Activated T-cell treated with anti-CD3 and anti-CD28 coated beads for 4 hours (primary cell): ENCODE measurements around the gene SCN11A.

Source experiments
- DNase-seq: peaks from one replicate; pipeline ENCODE4 v3.0.0-alpha.2; 2020

SCN11A gene

GRCh38 chr3:39051649-39052561 lies at the start of gene SCN11A, which contains the start of gene WDR48:
TSS of gene SCN11A (minus strand) at chr3:39051944. CDS start at chr3:38950362, 101,582 bp downstream.
TSS of gene WDR48 (plus strand) at chr3:39052016. CDS start at chr3:39052026, 10 bp downstream.
- peak; percentile 89 for DNase-seq

GRCh38 chr3:39101022-39101689 lies 49.4 kb upstream of the SCN11A start:
- peak; percentile 35 for DNase-seq

GRCh38 chr3:39100500-39100886 lies 48.7 kb upstream of the SCN11A start:
- no peak for DNase-seq

DNA sequence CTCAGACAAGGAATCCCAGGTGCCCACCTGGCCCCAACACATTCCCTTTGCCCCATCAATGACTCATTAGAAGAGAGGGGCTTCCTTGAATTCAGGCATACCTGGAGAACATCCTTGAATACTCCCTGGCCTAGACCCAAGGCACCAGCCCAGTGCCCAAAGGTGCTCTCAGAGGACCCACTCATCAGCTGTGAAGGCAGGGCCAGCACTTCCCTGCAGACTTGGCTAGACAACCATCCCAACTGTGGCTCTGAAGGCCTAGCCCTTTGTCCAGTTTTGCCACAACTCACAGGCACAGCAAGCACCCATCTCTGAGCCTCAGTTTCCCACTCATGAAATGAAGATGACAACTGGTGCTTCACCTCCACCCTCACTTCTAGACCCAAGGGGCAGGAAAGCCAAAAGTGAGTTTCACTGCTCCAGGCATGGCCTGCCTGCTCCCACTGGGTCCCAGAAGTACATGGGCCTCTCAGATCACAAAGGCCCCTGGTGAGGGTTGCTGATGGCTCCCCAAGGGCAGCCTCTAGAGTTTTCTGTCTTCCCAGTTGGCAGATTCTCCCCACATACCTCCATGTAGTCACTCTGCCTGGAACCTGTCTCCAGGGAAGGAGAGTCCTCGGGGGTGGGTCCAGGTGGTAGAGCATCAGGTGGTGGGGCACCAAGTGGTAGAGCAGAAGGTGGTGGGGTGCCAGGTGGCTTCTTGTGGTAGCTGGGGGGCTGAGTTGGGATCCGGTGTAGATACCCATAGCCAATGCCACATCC lies 48.2 kb upstream of the SCN11A start:
- no peak for DNase-seq

- DNase-seq: no peak
These were observed 47.5 kb upstream of the SCN11A start for GRCh38 chr3:39099242-39099641.

GRCh38 chr3:39098473-39099000 lies 46.8 kb upstream of the SCN11A start:
- DNase-seq: no peak

- no peak for DNase-seq
These were observed 46.1 kb upstream of the SCN11A start for GRCh38 chr3:39097716-39098472.

DNA sequence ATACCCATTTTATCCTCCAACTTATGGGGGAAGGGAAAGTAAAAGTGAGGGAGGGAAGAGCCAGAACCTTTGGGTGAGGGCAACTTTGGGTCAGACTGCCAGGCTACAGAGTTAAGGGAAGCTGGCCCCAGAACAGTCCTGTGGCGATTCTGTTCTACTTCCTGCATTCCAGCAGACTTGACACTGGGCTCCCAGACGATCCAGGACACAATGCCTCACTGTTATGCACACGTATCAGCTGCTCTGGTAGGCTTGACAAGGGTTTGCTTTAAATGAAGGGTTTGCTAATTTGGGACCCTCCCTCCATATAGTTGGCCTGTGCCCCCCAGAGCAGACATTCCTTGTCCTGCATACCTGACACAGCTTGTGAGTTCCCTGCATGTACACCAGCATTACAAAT lies 45.0 kb upstream of the SCN11A start:
- no peak for DNase-seq

- no peak for DNase-seq
These were observed 44.0 kb upstream of the SCN11A start for GRCh38 chr3:39095778-39096177.

DNA sequence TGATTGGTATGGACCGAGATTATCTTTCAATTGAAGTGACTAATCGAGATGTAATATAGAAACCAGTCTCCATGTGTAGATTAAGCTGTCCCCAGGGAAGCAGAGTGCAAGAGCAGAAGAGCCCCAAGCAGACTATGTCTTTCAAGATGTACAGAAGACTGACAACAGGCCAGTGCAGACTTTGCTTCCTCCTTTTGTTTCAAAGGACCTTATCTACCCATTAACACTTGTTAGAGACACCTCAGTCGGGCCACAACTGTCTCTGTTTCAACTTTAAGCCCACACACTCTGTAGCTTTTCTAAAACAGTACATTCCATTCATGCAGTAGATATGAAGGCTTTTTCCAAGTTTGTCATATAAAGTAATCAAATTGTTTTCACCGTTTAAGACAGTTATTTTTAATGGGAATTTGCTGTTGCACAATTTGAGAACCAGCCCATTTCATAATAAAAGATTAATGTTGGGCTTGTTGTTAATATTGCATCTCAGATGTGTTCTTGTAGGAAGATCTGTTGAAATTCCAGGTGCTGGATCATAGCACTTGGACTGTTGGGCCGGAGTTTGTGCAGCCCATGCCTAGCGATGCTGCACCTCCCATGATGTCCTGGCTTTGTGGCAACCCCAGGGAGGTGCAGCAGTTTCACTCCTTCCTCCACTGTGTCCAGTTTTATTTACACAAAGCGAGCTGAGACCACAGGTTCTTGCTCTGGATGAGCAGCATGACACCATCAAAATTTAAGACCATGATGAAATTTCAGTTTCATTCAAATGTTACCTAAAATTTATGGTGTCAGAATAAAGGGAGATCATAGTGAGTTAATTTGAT lies 43.3 kb upstream of the SCN11A start:
- DNase-seq: no peak

DNA sequence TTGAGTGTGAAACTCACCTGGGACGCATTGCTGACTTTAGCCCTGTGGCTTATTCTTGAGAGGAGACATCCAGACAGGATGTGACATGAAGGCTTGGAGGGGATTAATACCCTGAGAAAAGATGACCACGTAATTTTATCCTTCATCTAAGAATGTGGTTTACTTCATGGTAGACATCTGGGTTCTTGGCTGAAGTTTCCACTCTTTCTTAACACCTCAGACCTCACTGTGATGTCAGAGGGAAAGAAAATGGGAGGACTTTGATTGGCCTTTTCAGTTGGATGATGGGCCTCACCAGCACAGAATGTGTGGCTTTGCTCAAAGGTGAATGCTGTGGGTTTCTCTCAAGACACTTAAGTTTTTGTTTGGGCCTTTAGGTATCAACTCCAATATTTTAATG lies 39.2 kb upstream of the SCN11A start:
- no peak for DNase-seq

- DNase-seq: no peak
These were observed 37.1 kb upstream of the SCN11A start for GRCh38 chr3:39088889-39089288.

GRCh38 chr3:39088456-39088855 lies 36.7 kb upstream of the SCN11A start:
- DNase-seq: no peak

GRCh38 chr3:39086144-39086543 lies 34.4 kb upstream of the SCN11A start:
- no peak for DNase-seq

- no peak for DNase-seq
These were observed 31.0 kb upstream of the SCN11A start for GRCh38 chr3:39082666-39083313.

DNA sequence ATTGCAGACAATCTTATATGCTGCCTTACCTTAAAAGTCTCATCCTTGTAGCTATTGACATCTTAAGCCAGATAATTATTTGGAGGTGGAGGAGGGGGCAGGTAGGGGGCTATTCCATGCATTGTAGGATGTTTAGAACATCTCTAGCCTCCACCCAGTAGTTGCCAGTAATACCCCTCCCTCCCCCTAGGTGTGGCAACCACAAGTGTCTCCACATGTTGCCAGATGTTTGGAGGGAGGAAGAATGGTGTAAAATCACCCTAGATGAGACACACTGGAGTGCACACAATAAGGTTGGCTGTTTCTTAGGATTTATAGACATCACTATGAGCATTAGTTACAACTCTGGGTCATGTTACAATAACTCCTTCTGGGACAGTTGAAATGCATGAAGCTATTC lies 28.3 kb upstream of the SCN11A start:
- no peak for DNase-seq

DNA sequence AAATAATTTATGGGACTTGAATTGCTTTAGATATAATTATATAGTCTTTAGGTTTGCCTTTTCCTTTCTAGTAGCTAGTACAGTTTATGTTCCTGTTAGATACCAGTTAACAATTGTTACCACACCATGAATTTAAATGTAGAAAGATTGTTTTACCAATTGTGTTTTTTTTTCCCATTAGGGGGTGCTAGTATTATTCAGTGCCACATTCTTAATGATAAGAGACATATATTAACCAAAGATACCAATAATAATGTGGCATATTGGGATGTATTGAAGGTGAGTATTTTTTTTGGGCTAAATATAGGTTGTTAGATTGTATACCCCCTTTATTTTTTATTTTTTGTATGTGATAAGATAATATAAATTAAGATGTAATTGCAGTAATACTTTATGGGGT lies 27.8 kb upstream of the SCN11A start:
- no peak for DNase-seq

DNA sequence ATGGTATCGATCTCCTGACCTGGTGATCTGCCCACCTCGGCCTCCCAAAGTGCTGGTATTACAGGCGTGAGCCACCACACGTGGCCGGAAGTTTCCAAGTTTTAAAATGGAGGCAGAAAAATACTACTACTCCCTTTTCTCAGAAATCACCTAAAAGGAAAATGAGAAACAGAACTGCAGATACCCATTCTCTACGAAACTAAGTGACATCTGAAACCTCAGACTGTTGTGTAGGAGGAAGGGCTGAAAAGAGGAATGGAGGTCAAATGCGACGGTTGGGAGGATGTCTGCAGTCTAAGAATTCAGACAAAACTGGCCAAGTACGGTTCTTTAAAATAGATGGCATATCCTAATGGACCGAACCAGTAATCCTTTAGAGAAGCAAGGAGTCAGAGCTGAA lies 24.2 kb upstream of the SCN11A start:
- no peak for DNase-seq

DNA sequence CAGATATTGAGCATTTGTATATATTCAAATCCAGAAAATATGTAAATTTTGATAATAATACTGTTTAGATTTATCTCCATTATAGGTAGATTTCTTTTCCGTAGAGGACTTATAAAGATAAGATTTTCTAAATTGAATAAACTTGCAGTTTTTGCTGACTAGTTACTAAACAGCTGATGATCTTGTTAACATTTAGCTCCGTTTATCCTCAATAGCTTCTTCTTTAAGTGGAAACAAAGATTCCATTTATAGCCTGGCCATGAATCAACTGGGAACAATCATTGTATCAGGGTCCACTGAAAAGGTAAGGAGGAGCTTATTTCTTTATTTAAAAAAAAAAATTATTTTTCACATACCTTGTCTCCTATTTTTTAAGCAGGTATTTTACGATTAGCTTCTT lies 16.8 kb upstream of the SCN11A start:
- no peak for DNase-seq

DNA sequence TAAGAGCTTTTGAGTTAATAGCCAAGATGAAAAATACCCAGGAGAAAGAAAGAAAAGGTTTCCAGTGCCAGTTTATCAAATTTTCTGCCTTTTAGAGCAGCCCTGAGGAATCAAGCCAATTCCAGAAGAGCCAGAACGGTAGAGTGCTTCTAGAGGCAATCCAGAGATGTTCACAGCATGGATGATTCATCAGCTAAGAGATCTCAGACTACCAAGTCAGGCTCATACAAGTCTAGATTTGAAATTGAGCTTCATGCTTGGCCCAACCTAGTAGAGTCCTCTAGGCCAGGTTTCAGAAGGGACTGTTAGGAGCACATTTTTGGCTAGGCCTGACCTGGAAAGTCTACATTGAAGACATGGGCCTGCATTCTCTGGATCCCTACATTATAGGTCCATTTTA lies 15.5 kb upstream of the SCN11A start:
- no peak for DNase-seq

DNA sequence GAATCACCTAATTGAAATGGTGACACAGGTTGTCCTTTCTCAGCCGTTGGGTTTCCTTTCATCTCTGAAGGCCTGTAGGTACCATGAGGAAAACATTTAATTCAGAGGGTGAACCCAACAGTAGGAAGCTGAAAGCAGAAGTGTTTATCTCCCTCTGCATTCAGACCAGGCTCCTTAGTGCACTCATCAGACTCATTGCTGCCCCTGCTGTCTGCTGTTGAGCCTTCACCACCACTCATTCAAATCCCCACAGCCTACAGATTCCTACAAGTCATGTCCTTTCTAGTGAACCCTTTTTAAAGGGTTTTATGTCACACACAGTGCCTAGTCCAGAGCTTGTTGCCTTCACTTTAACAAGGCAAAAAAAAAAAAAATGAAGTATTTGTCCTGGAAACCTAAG lies 13.5 kb upstream of the SCN11A start:
- DNase-seq: no peak
